Stimulated activated CD4-positive, alpha-beta T cell treated with anti-CD3 and anti-CD28 coated beads, Interleukin-2, amount 100 ng/mL, for 24 hours (primary cell): ENCODE measurements around the gene MEF2B.

Experiments
- DNase-seq, 2 donors: peaks; one replicate each; pipeline ENCODE4 v3.0.0-alpha.2; 2020

The MEF2B gene

DNA sequence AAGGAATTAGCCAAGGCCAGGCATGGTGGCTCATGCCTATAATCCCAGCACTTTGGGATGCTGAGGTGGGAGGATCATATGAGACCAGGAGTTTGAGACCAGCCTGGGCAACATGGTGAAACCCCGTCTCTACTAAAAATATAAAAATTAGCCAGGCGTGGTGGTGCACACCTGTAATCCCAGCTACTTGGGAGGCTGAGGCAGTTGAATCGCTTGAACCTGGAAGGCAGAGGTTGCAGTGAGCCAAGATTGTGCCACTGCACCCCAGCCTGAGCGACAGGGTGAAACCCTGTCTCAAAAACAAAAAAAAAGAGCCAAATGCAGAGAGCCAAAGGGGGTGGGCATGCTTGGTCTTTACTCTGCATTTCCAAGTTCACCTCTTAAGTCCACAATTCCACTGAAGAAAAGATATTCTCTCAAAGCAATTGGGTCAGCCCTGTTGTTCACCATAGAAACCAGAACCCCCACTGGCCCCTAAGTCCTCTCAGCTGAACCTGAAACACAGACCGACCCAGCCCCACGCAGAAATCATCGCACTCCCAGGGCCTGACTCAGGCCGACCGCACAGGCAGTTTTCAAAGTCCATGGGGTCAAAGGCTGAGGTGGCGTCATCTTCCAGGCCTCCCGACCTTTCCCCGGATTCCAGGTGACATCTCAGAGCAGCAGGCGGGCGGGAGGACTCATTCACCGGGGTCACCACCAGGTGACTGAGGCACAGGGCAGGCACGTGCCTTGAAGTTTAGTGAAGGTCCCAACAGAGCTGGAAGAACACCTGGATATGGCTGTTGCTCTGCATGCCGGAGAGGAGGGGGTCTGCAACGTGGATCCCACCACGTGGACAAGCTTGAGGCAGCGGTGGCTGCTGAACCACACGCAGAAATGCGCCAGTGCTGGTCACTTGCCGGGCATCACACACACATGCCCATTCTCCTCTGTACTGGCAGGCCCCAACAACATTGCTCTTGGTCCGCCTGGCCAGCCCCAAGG lies 73.1 kb downstream of the MEF2B start:
- no peak for DNase-seq

DNA sequence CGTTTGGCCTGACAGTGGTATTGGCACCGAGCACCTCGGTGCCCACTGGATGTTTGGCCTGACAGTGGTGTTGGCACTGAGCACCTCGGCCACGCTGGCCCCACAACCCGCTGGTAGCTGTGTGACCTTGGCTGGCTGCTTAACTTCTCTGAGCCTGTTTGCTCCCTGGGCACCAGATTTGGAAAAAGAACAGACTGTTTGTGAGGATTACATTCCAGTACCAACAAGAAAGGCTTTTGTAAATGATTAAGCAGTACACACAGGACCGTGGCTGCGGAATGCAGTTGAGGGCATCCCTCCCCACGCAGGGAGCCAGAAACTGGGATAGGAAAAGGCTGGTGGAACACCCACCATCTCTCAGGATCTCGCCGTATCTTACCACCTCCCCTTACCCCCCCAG lies 74.4 kb downstream of the MEF2B start:
- no peak for DNase-seq
